Activated B cell treated with CpG ODN at 0.5 μM for 24 hours (primary cell): Measurements from ENCODE around the gene USP7. TPM values are rescaled to one million over a fixed set of nuclear protein-coding genes. Genes with fewer than 3 reads are reported as not detected.
"Not testable (repeated sequence)": the region's sequence is repeated elsewhere in the genome, so short reads cannot be mapped to it uniquely, and the experiment has no call there.

ENCODE experiments used
- ATAC-seq: fragments of 200-7000 bp; cut with Tn5 transposase; one replicate; pipeline ENCODE4 v1.10.0; 2021; ENCODE audit warnings: low read depth, mild to moderate bottlenecking, moderate library complexity
- CTCF ChIA-PET: fragments of 350-600 bp; sonication (Branson Sonifier 250); formaldehyde crosslinking; loops from one replicate; lab custom pipeline; 2021; ENCODE audit warnings: antibody characterized with exemption; lab: Charles Lee
- POLR2A ChIA-PET: fragments of 350-600 bp; sonication (Branson Sonifier 250); formaldehyde crosslinking; loops from one replicate; lab custom pipeline; 2021; ENCODE audit warnings: antibody characterized with exemption; lab: Charles Lee
- DNase-seq: peaks from one replicate; pipeline ENCODE4 v3.0.0; 2022
- H3K27ac Mint-ChIP-seq: one replicate; pipeline ENCODE4 v1.8.0; 2020; ENCODE audit warnings: mixed read lengths
- H3K27me3 Mint-ChIP-seq: one replicate; pipeline ENCODE4 v1.8.0; 2021; ENCODE audit warnings: mixed read lengths
- H3K36me3 Mint-ChIP-seq: one replicate; pipeline ENCODE4 v1.8.0; 2021; ENCODE audit warnings: low read depth, mixed read lengths
- H3K4me1 Mint-ChIP-seq: one replicate; pipeline ENCODE4 v1.8.0; 2021; ENCODE audit warnings: mixed read lengths
- H3K4me3 Mint-ChIP-seq: one replicate; pipeline ENCODE4 v1.8.0; 2020; ENCODE audit warnings: mild to moderate bottlenecking, mixed read lengths
- H3K9me3 Mint-ChIP-seq: one replicate; pipeline ENCODE4 v1.8.0; 2020; ENCODE audit warnings: mixed read lengths
- CTCF ChIP-seq: fragments of 200-600 bp; IDR thresholded peaks from one replicate; pipeline ENCODE4 v1.8.0; 2022; ENCODE audit warnings: antibody characterized with exemption, mild to moderate bottlenecking
- intact Hi-C: fragments of 100-400 bp; cut with micrococcal nuclease; formaldehyde crosslinking; loops from one replicate; pipeline ENCODE4 v1.15.1; 2024
- total RNA-seq: library from RNA; stranded (reverse); gene quantifications from 2 replicates; pipeline ENCODE4 v1.2.3, GENCODE V29; 2022

Gene USP7
- total RNA-seq, 1 donor from 2014 or later, result 193 TPM

- TF ChIP-seq CTCF, result no peak
- H3K9me3 Mint-ChIP-seq, result no peaks in the 10 kb centered on the region
- intact Hi-C loops, result no loop called here
- H3K27me3 Mint-ChIP-seq, result no peaks in the 10 kb centered on the region
- no peak overlapping the region for H3K27ac Mint-ChIP-seq
- no peaks in the 10 kb centered on the region for H3K36me3 Mint-ChIP-seq
- POLR2A ChIA-PET, result no interaction called here
- H3K4me3 Mint-ChIP-seq, result no peak overlapping the region
- no peak for DNase-seq
- CTCF ChIA-PET, result interaction anchor here (0.7 kb wide), 1 partner anchor 76 kb away, joined by 3 read pairs; no protein-coding TSS in a partner anchor
- no peaks in the 10 kb centered on the region for H3K4me1 Mint-ChIP-seq
- no peak for ATAC-seq
Measured at GRCh38 chr16:8990445-8990844, 26.7 kb upstream of the USP7 start.

DNA sequence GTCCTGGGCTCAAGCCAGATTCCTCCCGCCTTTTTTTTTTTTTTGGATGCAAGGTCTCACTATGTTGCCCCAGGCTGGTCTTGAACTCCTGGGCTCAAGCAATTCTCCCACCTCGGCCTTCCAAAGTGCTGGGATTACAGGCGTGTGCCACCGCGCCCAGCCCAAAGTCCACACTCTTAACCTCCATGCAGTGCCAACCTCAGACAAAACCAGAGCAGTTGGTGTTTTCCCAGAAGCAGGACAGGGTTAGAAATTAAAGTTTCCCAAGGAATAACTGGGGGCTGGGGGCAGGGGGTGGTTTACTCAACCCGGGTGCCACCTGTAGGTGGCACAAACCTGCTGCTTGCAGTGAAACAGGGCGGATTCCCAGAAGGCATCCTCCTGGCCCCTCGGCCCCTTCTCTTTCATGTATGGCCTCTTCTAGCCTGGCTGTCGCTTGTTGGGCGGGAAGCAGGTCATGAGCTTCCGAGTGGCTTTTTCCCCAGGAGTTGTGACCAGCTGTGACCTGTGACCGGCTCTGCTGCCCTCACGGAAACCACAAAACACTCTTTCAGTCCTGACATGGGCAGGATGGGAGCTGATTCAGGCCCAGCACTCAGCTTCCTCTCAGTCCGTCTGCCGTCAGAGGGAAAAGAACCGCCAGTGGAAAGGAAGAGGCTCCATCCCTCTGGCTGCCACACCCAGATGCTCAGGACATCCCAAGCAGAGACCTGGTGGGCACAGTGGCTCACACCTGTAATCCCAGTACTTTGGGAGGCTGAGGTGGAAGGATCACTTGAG lies 25.6 kb upstream of the USP7 start:
- H3K27ac Mint-ChIP-seq, result no peak overlapping the region
- no peak overlapping the region for H3K4me3 Mint-ChIP-seq
- no peak for TF ChIP-seq CTCF
- no peaks in the 10 kb centered on the region for H3K9me3 Mint-ChIP-seq
- H3K4me1 Mint-ChIP-seq, result no peaks in the 10 kb centered on the region
- ChIA-PET POLR2A (interaction anchor here (0.7 kb wide), 1 partner anchor 19 kb away, joined by 3 read pairs; no protein-coding TSS in a partner anchor), CTCF (no interaction called here)
- no peaks in the 10 kb centered on the region for H3K27me3 Mint-ChIP-seq
- no peak for ATAC-seq
- intact Hi-C loops, result no loop called here
- no peak for DNase-seq
- no peaks in the 10 kb centered on the region for H3K36me3 Mint-ChIP-seq

- H3K4me1 Mint-ChIP-seq, result no peaks in the 10 kb centered on the region
- ChIA-PET CTCF (no interaction called here), POLR2A (no interaction called here)
- intact Hi-C loops, result no loop called here
- DNase-seq (no peak), ATAC-seq (no peak)
- H3K4me3 Mint-ChIP-seq, result no peak overlapping the region
- TF ChIP-seq CTCF, result no peak
- H3K9me3 Mint-ChIP-seq, result no peaks in the 10 kb centered on the region
- H3K27ac Mint-ChIP-seq, result no peak overlapping the region
- no peaks in the 10 kb centered on the region for H3K36me3 Mint-ChIP-seq
- H3K27me3 Mint-ChIP-seq, result no peaks in the 10 kb centered on the region
Measured at GRCh38 chr16:8986818-8987191, 23.1 kb upstream of the USP7 start.

- Mint-ChIP-seq H3K27me3 (no peaks in the 10 kb centered on the region), H3K4me3 (no peak overlapping the region)
- CTCF ChIA-PET, result no interaction called here
Measured at GRCh38 chr16:8986111-8986510, 22.4 kb upstream of the USP7 start.

GRCh38 chr16:8982816-8983215 lies 19.1 kb upstream of the USP7 start:
- Mint-ChIP-seq H3K36me3 (no peaks in the 10 kb centered on the region), H3K27me3 (no peaks in the 10 kb centered on the region), H3K4me1 (no peaks in the 10 kb centered on the region), H3K27ac (no peak overlapping the region), H3K9me3 (no peaks in the 10 kb centered on the region), H3K4me3 (no peak overlapping the region)
- DNase-seq, result no peak
- intact Hi-C loops, result no loop called here
- ChIA-PET CTCF (no interaction called here), POLR2A (no interaction called here)
- no peak for TF ChIP-seq CTCF
- no peak for ATAC-seq

More at GRCh38 chr16:8986111-8986510, 22.4 kb upstream of the USP7 start:
- intact Hi-C loops, result no loop called here
- POLR2A ChIA-PET, result no interaction called here
- DNase-seq (no peak), ATAC-seq (no peak)
- Mint-ChIP-seq H3K36me3 (no peaks in the 10 kb centered on the region), H3K27ac (no peak overlapping the region), H3K9me3 (no peaks in the 10 kb centered on the region), H3K4me1 (no peaks in the 10 kb centered on the region)
- TF ChIP-seq CTCF, result no peak

DNA sequence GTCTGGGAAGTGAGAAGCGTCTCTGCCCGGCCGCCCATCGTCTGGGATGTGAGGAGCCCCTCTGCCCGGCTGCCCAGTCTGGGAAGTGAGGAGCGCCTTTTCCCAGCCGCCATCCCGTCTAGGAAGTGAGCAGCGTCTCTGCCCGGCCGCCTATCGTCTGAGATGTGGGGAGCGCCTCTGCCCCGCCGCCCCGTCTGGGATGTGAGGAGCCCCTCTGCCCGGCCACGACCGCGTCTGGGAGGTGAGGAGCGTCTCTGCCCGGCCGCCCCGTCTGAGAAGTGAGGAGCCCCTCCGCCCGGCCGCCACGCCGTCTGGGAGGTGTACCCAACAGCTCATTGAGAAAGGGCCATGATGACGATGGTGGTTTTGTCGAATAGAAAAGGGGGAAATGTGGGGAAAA lies 18.2 kb upstream of the USP7 start:
- H3K9me3 Mint-ChIP-seq, H3K27ac Mint-ChIP-seq, H3K4me1 Mint-ChIP-seq, intact Hi-C loops, ATAC-seq, CTCF ChIA-PET, DNase-seq, H3K36me3 Mint-ChIP-seq, H3K27me3 Mint-ChIP-seq, H3K4me3 Mint-ChIP-seq, POLR2A ChIA-PET: not testable (repeated sequence)

DNA sequence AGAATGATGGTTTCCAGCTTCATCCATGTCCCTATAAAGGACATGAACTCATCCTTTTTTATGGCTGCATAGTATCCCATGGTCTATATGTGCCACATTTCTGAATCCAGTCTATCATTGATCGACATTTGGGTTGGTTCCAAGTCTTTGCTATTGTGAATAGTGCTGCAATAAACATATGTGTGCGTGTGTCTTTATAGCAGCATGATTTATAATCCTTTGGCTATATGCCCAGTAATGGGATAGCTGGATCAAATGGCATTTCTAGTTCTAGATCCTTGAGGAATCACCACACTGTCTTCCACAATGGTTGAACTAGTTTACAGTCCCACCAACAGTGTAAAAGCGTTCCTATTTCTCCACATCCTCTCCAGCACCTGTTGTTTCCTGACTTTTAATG lies 12.5 kb upstream of the USP7 start:
- H3K36me3 Mint-ChIP-seq, POLR2A ChIA-PET, ATAC-seq, H3K4me1 Mint-ChIP-seq, DNase-seq, H3K9me3 Mint-ChIP-seq, intact Hi-C loops, H3K4me3 Mint-ChIP-seq, H3K27me3 Mint-ChIP-seq, H3K27ac Mint-ChIP-seq, CTCF ChIA-PET: not testable (repeated sequence)
